H1 (cell line): Measurements from ENCODE around the gene PFDN1. TPM values are rescaled to one million over a fixed set of nuclear protein-coding genes. Genes with fewer than 3 reads are reported as not detected.

ENCODE experiments used
- ATF3 ChIP-seq: IDR thresholded peaks from 2 replicates; pipeline ENCODE4 v1.6.1; 2011; ENCODE audit warnings: low read depth, mild to moderate bottlenecking, low read length; ENCODE audit not compliant: insufficient read depth
- CHD7 ChIP-seq: fragments of 300-600 bp; sonication (generic); IDR thresholded peaks from 2 replicates; pipeline ENCODE4 v1.7.1; 2012; ENCODE audit warnings: low read length, moderate library complexity, mild to moderate bottlenecking, inconsistent platforms; ENCODE audit not compliant: insufficient replicate concordance
- EZH2 ChIP-seq: fragments of 200-600 bp; sonication (generic); IDR thresholded peaks from 2 replicates; pipeline ENCODE4 v1.7.1; 2012; ENCODE audit warnings: low read depth, mild to moderate bottlenecking, moderate library complexity, low read length, inconsistent platforms; ENCODE audit not compliant: severe bottlenecking
- POLR2AphosphoS5 ChIP-seq: IDR thresholded peaks from 2 replicates; pipeline ENCODE4 v1.6.1; 2011; ENCODE audit warnings: low read depth, low read length
- SIRT6 ChIP-seq: IDR thresholded peaks from one replicate; pipeline ENCODE4 v1.7.1; 2012; ENCODE audit warnings: low read length, inconsistent platforms
- polyA plus RNA-seq, 7 experiments: library from polyadenylated mRNA; depleted of rRNA in 3 of 7; stranded (reverse) in 5 of 7; unstranded in 2 of 7; fragments of >200 nt in 5 of 7; fragments of 200-250 nt in 2 of 7; gene quantifications; 1 replicate in 5 of 7; 2 replicates in 1 of 7; 4 replicates in 1 of 7; pipeline versions ENCODE4 v1.2.1 to v1.2.3, GENCODE V29; 2011 to 2013; ENCODE audit warnings: missing spikeins in 2 of 7, mixed read lengths in 2 of 7
- total RNA-seq: library from RNA; stranded (reverse); fragmentation: NEBNext Ultra II Directional; extraction: Animal tissue kit (Norgen Biotek cat#: 25700); gene quantifications from 2 replicates; pipeline ENCODE4 v1.2.1, GENCODE V29; 2021

The PFDN1 gene
- total and polyA plus RNA-seq, 2 of the 8 experiments (the other 6 are each of a cell fraction or from before 2014, with no cell fraction given): 53.0 to 89.6 TPM

DNA sequence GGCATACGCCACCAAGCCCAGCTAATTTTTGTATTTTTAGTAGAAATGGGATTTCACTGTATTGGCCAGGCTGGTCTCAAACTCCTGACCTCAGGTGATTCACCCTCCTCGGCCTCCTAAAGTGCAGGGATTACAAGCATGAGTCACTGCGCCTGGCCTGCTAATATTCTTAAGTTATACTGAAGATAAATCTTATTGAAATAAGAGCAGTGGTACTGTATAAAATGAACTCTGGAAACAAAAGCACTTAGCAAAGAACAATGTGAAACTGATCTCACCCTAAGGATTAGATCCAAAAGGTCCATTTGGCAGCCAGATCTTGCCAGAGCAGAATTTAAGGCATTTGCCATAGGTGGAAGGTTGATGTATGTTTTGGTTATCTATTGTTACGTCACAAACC is 100.8 kb downstream of the PFDN1 start (continued):
- no peak for TF ChIP-seq CHD7
- no peak for TF ChIP-seq ATF3
- no peak for TF ChIP-seq EZH2
- TF ChIP-seq SIRT6: no peak
- TF ChIP-seq POLR2AphosphoS5: no peak
